Measurements from ENCODE around the gene MAML3. TPM values are rescaled to one million over a fixed set of nuclear protein-coding genes. Genes with fewer than 3 reads are reported as not detected.
A peak's percentile ranks its signal among the peaks of the same experiment; 100 is the strongest.

The MAML3 gene
- total RNA-seq, 6 experiments from 2014 or later = 1.2 to 1.9 (median 1.6) TPM

GRCh38 chr4:140044337-140044902, 109.6 kb downstream of the MAML3 start:
- Mint-ChIP-seq H3K9me3 (no peaks in the 10 kb centered on the region), H3K27me3 (ENCODE audit: insufficient read depth) (no peaks in the 10 kb centered on the region), H3K36me3 (ENCODE audit: low read depth) (no peaks in the 10 kb centered on the region), H3K4me1 (ENCODE audit: low read depth) (peaks cover 29% of the 10 kb centered on the region), H3K4me3 (no peak overlapping the region), H3K27ac (no peak overlapping the region)
- no peak for DNase-seq
- no peak for TF ChIP-seq CTCF (IDR thresholded peaks at IDR 0.05)

GRCh38 chr4:140042634-140043033, 111.3 kb downstream of the MAML3 start:
- H3K27me3 Mint-ChIP-seq (ENCODE audit: insufficient read depth) = no peaks in the 10 kb centered on the region
- H3K36me3 Mint-ChIP-seq (ENCODE audit: low read depth) = no peaks in the 10 kb centered on the region
- no peaks in the 10 kb centered on the region for H3K9me3 Mint-ChIP-seq
- TF ChIP-seq CTCF (IDR thresholded peaks at IDR 0.05) = no peak
- peaks cover 26% of the 10 kb centered on the region for H3K4me1 Mint-ChIP-seq (ENCODE audit: low read depth)
- no peak overlapping the region for H3K4me3 Mint-ChIP-seq
- no peak for DNase-seq
- no peak overlapping the region for H3K27ac Mint-ChIP-seq

- Mint-ChIP-seq H3K4me1 (ENCODE audit: low read depth) (peaks cover 29% of the 10 kb centered on the region), H3K27me3 (ENCODE audit: insufficient read depth) (0 out of 2 replicates have a peak, but pooled peaks cover 1% of the 10 kb centered on the region), H3K4me3 (peak overlapping the region; percentile 54), H3K36me3 (ENCODE audit: low read depth) (no peaks in the 10 kb centered on the region), H3K9me3 (no peaks in the 10 kb centered on the region), H3K27ac (peak overlapping the region; percentile 84)
- DNase-seq = peak; percentile 3
- no peak for TF ChIP-seq CTCF (IDR thresholded peaks at IDR 0.05)
Measured at GRCh38 chr4:140038031-140038533, 115.9 kb downstream of the MAML3 start.

- peak overlapping the region; percentile 84 for H3K27ac Mint-ChIP-seq
- peak overlapping the region; percentile 54 for H3K4me3 Mint-ChIP-seq
- H3K27me3 Mint-ChIP-seq (ENCODE audit: insufficient read depth) = 0 out of 2 replicates have a peak, but pooled peaks cover 1% of the 10 kb centered on the region
- peak; percentile 92 for DNase-seq
- H3K4me1 Mint-ChIP-seq (ENCODE audit: low read depth) = peaks cover 29% of the 10 kb centered on the region
- no peaks in the 10 kb centered on the region for H3K36me3 Mint-ChIP-seq (ENCODE audit: low read depth)
- no peak for TF ChIP-seq CTCF (IDR thresholded peaks at IDR 0.05)
- no peaks in the 10 kb centered on the region for H3K9me3 Mint-ChIP-seq
Measured at GRCh38 chr4:140037353-140038030, 116.5 kb downstream of the MAML3 start.

- no peak for DNase-seq
- H3K27ac Mint-ChIP-seq = no peak overlapping the region
Measured at GRCh38 chr4:140031706-140032105, 122.3 kb downstream of the MAML3 start.

More at GRCh38 chr4:140031706-140032105, 122.3 kb downstream of the MAML3 start:
- no peak for TF ChIP-seq CTCF (IDR thresholded peaks at IDR 0.05)
- H3K9me3 Mint-ChIP-seq = no peaks in the 10 kb centered on the region
- H3K4me3 Mint-ChIP-seq = no peak overlapping the region
- H3K36me3 Mint-ChIP-seq (ENCODE audit: low read depth) = no peaks in the 10 kb centered on the region
- H3K4me1 Mint-ChIP-seq (ENCODE audit: low read depth) = peaks cover 17% of the 10 kb centered on the region
- H3K27me3 Mint-ChIP-seq (ENCODE audit: insufficient read depth) = peaks cover 5% of the 10 kb centered on the region; the same call in 1 of the 2 replicates

Measured in HFFc6 (cell line).